ENCODE data around the gene DLGAP1.

- TF ChIP-seq REST (IDR thresholded peaks at IDR 0.05) (no peak), RAD21 (IDR thresholded peaks at IDR 0.05) (no peak), JUND (IDR thresholded peaks at IDR 0.05) (no peak), TAF1 (conservative IDR thresholded peaks at IDR 0.05) (no peak), HNF4A (conservative IDR thresholded peaks at IDR 0.05) (no peak), MAX (IDR thresholded peaks at IDR 0.05) (no peak), YY1 (IDR thresholded peaks at IDR 0.05) (no peak)
- TF ChIP-seq, protein P1, sequence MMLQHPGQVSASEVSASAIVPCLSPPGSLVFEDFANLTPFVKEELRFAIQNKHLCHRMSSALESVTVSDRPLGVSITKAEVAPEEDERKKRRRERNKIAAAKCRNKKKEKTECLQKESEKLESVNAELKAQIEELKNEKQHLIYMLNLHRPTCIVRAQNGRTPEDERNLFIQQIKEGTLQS (IDR thresholded peaks at IDR 0.05), result no peak
- TF ChIP-seq, protein P2, sequence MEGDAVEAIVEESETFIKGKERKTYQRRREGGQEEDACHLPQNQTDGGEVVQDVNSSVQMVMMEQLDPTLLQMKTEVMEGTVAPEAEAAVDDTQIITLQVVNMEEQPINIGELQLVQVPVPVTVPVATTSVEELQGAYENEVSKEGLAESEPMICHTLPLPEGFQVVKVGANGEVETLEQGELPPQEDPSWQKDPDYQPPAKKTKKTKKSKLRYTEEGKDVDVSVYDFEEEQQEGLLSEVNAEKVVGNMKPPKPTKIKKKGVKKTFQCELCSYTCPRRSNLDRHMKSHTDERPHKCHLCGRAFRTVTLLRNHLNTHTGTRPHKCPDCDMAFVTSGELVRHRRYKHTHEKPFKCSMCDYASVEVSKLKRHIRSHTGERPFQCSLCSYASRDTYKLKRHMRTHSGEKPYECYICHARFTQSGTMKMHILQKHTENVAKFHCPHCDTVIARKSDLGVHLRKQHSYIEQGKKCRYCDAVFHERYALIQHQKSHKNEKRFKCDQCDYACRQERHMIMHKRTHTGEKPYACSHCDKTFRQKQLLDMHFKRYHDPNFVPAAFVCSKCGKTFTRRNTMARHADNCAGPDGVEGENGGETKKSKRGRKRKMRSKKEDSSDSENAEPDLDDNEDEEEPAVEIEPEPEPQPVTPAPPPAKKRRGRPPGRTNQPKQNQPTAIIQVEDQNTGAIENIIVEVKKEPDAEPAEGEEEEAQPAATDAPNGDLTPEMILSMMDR (IDR thresholded peaks at IDR 0.05; ENCODE audit: low read depth, low read length, missing input control), result no peak
Observed at GRCh38 chr18:4286256-4286655, 168.9 kb downstream of the DLGAP1 start.

Data from liver (tissue), 3 donors.